ENCODE data around the gene NKIRAS1.

Gene NKIRAS1

GRCh38 chr3:23916886-23917678, at the start of gene NKIRAS1, which contains the start of gene RPL15 (continued):
- TF ChIP-seq ZNF132 (tag by site-specific recombination; IDR thresholded peaks at IDR 0.05; ENCODE audit: borderline replicate concordance), result no peak
- no peak for TF ChIP-seq HOXD13 (CRISPR knock-in tag; IDR thresholded peaks at IDR 0.05; ENCODE audit: borderline replicate concordance)
- peak; percentile 37; the same call in 1 of the 2 replicates for TF ChIP-seq SALL2 (tag by site-specific recombination; IDR thresholded peaks at IDR 0.05; ENCODE audit: borderline replicate concordance)
- TF ChIP-seq ZNF133 (tag by site-specific recombination; IDR thresholded peaks at IDR 0.05), result peak; percentile 38; the same call in 1 of the 2 replicates
- TF ChIP-seq ZBTB1 (tag by site-specific recombination; IDR thresholded peaks at IDR 0.05), result no peak
- no peak for TF ChIP-seq ZNF16 (tag by site-specific recombination; IDR thresholded peaks at IDR 0.05; ENCODE audit: low read depth)
- TF ChIP-seq, protein P1, sequence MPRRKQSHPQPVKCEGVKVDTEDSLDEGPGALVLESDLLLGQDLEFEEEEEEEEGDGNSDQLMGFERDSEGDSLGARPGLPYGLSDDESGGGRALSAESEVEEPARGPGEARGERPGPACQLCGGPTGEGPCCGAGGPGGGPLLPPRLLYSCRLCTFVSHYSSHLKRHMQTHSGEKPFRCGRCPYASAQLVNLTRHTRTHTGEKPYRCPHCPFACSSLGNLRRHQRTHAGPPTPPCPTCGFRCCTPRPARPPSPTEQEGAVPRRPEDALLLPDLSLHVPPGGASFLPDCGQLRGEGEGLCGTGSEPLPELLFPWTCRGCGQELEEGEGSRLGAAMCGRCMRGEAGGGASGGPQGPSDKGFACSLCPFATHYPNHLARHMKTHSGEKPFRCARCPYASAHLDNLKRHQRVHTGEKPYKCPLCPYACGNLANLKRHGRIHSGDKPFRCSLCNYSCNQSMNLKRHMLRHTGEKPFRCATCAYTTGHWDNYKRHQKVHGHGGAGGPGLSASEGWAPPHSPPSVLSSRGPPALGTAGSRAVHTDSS (tag by site-specific recombination; IDR thresholded peaks at IDR 0.05), result peak; percentile 77
- TF ChIP-seq ZNF404 (tag by site-specific recombination; IDR thresholded peaks at IDR 0.05), result no peak
- TF ChIP-seq, protein P2, sequence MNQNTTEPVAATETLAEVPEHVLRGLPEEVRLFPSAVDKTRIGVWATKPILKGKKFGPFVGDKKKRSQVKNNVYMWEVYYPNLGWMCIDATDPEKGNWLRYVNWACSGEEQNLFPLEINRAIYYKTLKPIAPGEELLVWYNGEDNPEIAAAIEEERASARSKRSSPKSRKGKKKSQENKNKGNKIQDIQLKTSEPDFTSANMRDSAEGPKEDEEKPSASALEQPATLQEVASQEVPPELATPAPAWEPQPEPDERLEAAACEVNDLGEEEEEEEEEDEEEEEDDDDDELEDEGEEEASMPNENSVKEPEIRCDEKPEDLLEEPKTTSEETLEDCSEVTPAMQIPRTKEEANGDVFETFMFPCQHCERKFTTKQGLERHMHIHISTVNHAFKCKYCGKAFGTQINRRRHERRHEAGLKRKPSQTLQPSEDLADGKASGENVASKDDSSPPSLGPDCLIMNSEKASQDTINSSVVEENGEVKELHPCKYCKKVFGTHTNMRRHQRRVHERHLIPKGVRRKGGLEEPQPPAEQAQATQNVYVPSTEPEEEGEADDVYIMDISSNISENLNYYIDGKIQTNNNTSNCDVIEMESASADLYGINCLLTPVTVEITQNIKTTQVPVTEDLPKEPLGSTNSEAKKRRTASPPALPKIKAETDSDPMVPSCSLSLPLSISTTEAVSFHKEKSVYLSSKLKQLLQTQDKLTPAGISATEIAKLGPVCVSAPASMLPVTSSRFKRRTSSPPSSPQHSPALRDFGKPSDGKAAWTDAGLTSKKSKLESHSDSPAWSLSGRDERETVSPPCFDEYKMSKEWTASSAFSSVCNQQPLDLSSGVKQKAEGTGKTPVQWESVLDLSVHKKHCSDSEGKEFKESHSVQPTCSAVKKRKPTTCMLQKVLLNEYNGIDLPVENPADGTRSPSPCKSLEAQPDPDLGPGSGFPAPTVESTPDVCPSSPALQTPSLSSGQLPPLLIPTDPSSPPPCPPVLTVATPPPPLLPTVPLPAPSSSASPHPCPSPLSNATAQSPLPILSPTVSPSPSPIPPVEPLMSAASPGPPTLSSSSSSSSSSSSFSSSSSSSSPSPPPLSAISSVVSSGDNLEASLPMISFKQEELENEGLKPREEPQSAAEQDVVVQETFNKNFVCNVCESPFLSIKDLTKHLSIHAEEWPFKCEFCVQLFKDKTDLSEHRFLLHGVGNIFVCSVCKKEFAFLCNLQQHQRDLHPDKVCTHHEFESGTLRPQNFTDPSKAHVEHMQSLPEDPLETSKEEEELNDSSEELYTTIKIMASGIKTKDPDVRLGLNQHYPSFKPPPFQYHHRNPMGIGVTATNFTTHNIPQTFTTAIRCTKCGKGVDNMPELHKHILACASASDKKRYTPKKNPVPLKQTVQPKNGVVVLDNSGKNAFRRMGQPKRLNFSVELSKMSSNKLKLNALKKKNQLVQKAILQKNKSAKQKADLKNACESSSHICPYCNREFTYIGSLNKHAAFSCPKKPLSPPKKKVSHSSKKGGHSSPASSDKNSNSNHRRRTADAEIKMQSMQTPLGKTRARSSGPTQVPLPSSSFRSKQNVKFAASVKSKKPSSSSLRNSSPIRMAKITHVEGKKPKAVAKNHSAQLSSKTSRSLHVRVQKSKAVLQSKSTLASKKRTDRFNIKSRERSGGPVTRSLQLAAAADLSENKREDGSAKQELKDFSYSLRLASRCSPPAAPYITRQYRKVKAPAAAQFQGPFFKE (tag by site-specific recombination; IDR thresholded peaks at IDR 0.05; ENCODE audit: borderline replicate concordance), result peak; percentile 96
- TF ChIP-seq ZNF266 (tag by site-specific recombination; IDR thresholded peaks at IDR 0.05; ENCODE audit: low read depth), result no peak
- no peak for TF ChIP-seq ZNF664 (tag by site-specific recombination; IDR thresholded peaks at IDR 0.05)
- TF ChIP-seq ZNF555 (tag by site-specific recombination; conservative IDR thresholded peaks at IDR 0.05), result no peak
- peak; percentile 93; the same call in 1 of the 2 replicates for TF ChIP-seq ZNF391 (tag by site-specific recombination; IDR thresholded peaks at IDR 0.05; ENCODE audit: borderline replicate concordance, low read depth)
- peak; percentile 87; the same call in 1 of the 2 replicates for TF ChIP-seq ZNF24 (tag by site-specific recombination; IDR thresholded peaks at IDR 0.05)
- no peak for TF ChIP-seq PRDM1 (tag by site-specific recombination; IDR thresholded peaks at IDR 0.05)
- TF ChIP-seq ZBTB26 (tag by site-specific recombination; optimal IDR thresholded peaks at IDR 0.05), result peak; percentile 60
- TF ChIP-seq ZNF843 (tag by site-specific recombination; IDR thresholded peaks at IDR 0.05), result peak; percentile 80; the same call in 1 of the 2 replicates
- TF ChIP-seq, protein P3, sequence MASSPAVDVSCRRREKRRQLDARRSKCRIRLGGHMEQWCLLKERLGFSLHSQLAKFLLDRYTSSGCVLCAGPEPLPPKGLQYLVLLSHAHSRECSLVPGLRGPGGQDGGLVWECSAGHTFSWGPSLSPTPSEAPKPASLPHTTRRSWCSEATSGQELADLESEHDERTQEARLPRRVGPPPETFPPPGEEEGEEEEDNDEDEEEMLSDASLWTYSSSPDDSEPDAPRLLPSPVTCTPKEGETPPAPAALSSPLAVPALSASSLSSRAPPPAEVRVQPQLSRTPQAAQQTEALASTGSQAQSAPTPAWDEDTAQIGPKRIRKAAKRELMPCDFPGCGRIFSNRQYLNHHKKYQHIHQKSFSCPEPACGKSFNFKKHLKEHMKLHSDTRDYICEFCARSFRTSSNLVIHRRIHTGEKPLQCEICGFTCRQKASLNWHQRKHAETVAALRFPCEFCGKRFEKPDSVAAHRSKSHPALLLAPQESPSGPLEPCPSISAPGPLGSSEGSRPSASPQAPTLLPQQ (tag by site-specific recombination; IDR thresholded peaks at IDR 0.05), result peak; percentile 54; the same call in 1 of the 2 replicates
- no peak for TF ChIP-seq ZNF248 (tag by site-specific recombination; IDR thresholded peaks at IDR 0.05)
- TF ChIP-seq ZBTB7A (tag by site-specific recombination; IDR thresholded peaks at IDR 0.05; ENCODE audit: low read depth), result peak; percentile 78; the same call in 1 of the 2 replicates
- TF ChIP-seq ZNF580 (tag by site-specific recombination; IDR thresholded peaks at IDR 0.05), result peak; percentile 93
- TF ChIP-seq ZBTB8A (tag by site-specific recombination; IDR thresholded peaks at IDR 0.05), result peak; percentile 88
- TF ChIP-seq ZBTB17 (tag by site-specific recombination; IDR thresholded peaks at IDR 0.05), result peak; percentile 98
- no peak for TF ChIP-seq ZNF174 (tag by site-specific recombination; IDR thresholded peaks at IDR 0.05)
- TF ChIP-seq ZNF211 (tag by site-specific recombination; IDR thresholded peaks at IDR 0.05; ENCODE audit: low read depth), result no peak
- TF ChIP-seq OVOL3 (tag by site-specific recombination; IDR thresholded peaks at IDR 0.05), result peak; percentile 65
- TF ChIP-seq ZNF274 (IDR thresholded peaks at IDR 0.05; ENCODE audit: low read length), result no peak
- TF ChIP-seq ZNF274 (tag by site-specific recombination; IDR thresholded peaks at IDR 0.05; ENCODE audit: borderline replicate concordance), result no peak
- 0 out of 2 replicates have a peak, but pooled peaks have one; percentile 16 for TF ChIP-seq ZBTB48 (tag by site-specific recombination; IDR thresholded peaks at IDR 0.05)
- no peak for TF ChIP-seq ZNF571 (tag by site-specific recombination; IDR thresholded peaks at IDR 0.05)
